Esophagus mucosa (tissue), 1 donor: ENCODE results near the gene DLL1. TPM values are rescaled to one million over a fixed set of nuclear protein-coding genes. Genes with fewer than 3 reads are reported as not detected.
"Not testable (repeated sequence)": the region's sequence is repeated elsewhere in the genome, so short reads cannot be mapped to it uniquely, and the experiment has no call there.

Experiments used
- ATAC-seq: fragments of 200-7000 bp; cut with Tn5 transposase; one replicate; pipeline ENCODE4 v1.9.1; 2020
- total RNA-seq: library from RNA; stranded (reverse); gene quantifications from one replicate; pipeline ENCODE4 v1.2.4, GENCODE V29; 2023
- donor health status: DM: yes; HTN: yes; CAD: no.

Gene DLL1
- 10.4 TPM for total RNA-seq

GRCh38 chr6:170290296-170291128 is at the start of gene DLL1:
Gene DLL1, minus strand, starts transcription at chr6:170291078. Its CDS starts 939 bp downstream, at chr6:170290139.
- peak; percentile 50 for ATAC-seq

- not testable (repeated sequence) for ATAC-seq
Observed at GRCh38 chr6:170335199-170335598, 44.3 kb upstream of the DLL1 start.

- ATAC-seq, result no peak
Observed at GRCh38 chr6:170329321-170329720, 38.4 kb upstream of the DLL1 start.

DNA sequence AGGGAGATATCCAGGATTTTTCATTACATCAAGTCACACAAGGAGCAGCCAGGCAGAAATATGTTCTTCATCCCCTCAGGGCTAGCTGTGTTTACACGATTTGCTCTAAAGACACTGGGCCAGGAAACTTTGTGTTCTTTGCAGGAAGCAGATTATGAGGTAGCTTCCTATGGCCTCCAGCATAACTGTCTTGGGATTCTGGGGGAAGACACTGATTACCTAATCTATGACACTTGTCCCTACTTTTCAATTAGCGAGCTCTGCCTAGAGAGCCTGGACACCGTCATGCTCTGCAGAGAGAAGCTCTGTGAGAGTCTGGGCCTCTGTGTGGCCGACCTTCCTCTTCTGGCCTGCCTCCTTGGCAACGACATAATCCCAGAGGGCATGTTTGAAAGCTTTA is 26.8 kb upstream of the DLL1 start:
- ATAC-seq, result no peak

DNA sequence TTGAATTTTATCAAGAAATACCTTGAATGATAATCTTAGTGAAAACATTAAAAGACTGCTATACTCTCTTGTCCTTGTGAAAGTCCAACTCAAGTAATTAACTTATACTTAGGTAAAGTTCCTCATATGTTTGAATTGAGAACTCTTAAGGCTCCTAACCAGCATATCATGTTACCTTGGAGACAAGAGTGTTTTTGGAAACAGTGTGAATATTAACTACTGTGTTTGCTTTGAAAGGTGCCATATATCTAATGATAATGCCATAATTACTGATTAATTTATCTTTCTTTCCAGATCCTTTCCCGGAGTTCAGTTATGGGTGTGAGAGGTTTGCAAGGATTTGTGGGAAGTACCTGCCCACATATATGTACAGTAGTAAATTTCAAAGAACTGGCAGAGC is 26.2 kb upstream of the DLL1 start:
- no peak for ATAC-seq

- ATAC-seq, result no peak
Observed at GRCh38 chr6:170316071-170316470, 25.2 kb upstream of the DLL1 start.

- no peak for ATAC-seq
Observed at GRCh38 chr6:170314983-170315382, 24.1 kb upstream of the DLL1 start.

DNA sequence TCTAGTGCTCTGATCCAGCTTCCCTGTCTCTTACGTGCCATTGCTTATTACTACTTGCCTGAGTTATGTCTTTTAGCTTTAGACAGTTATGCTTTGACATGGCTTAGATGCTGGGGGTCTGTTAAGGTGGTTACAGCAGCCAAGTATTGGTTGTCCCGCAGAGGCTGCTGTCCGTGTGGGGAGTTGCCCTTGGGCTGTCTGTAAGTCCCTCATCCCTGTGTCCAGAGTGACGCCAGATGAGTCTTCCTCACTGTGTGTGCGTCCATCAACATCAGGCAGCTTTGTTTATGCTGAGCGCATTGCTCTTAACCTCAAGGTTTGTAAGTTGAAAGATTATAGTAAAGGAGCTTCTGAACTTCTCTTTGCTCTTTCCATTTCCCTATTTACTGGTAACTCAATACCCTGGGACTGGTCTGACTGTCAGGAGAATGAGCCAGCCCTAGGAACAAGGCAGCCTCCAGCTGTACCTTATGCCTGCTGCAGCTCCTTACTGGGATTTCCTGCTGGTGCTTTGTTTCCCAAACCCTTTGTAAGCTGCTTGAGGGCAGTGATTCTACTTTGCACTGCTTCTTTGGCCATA is 22.9 kb upstream of the DLL1 start:
- no peak for ATAC-seq

DNA sequence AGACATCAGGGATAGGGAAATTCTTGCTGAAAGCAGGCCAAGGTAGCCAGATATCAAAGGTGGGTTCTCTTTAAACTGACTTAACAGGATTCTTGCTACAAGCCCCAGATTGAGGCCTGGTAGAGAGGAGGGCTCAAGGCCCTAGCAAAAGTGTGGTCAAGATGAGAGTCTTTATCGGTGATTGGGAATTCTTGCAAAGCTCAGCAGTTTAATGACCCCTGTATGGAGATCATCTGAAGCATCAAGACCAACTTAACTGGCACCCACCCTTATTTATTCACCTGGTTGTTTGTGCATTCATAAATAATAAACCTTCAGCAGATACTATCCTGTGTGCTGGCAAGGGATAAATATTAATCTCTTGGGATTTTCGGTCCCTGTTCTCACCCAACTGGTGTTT is 22.0 kb upstream of the DLL1 start:
- no peak for ATAC-seq

DNA sequence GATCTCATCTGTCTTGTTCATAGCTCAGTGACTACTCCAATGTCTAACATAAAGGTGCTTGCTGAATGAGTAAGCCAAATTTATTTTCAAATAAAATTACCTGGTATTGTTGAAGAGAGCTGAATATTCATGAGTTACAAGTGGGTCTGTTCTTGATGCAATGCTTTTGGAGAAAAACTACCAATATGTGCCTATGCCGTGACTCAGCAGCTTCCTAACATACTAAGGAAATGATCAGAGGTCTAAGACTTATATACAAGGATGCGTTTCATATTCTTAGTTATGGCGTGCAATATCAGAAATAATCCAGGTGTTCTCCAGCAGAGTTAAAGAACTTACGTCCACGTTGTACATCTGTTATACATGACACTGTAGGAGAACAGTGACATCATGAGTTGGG is 20.8 kb upstream of the DLL1 start:
- no peak for ATAC-seq

GRCh38 chr6:170308761-170309160 is 17.9 kb upstream of the DLL1 start:
- no peak for ATAC-seq

- ATAC-seq, result no peak
Observed at GRCh38 chr6:170307080-170307545, 16.2 kb upstream of the DLL1 start.

- ATAC-seq, result peak; percentile 99
Observed at GRCh38 chr6:170306324-170307079, 15.6 kb upstream of the DLL1 start, which contains the start of gene FAM120B. Gene FAM120B, plus strand, starts transcription at chr6:170306758. Its CDS starts 10,633 bp downstream, at chr6:170317391.

DNA sequence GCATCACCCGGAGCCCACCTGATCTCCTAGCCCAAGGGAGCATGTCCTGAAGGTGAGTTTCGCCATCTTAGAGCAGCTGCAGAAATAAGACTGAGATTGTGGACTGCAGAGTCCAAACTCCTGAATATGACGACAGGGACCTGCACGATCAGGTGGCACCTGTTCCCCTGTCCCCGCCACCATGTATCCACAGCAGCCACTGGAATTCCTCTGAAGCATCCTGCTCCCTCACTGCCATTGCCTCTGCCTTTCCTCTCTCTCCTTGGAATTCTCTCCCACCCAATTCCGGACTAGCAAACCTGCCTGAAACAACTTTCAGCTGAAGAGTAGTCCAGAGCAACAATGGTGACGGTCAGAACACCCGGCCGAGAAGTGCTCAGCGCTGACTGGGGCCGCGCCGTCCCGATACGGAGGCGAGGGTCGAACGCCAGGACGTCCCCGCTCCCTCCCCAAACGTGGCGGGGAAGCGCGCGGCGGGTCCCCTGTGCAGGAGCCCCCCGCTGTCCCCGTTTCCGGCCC is 15.0 kb upstream of the DLL1 start:
- ATAC-seq, result no peak

DNA sequence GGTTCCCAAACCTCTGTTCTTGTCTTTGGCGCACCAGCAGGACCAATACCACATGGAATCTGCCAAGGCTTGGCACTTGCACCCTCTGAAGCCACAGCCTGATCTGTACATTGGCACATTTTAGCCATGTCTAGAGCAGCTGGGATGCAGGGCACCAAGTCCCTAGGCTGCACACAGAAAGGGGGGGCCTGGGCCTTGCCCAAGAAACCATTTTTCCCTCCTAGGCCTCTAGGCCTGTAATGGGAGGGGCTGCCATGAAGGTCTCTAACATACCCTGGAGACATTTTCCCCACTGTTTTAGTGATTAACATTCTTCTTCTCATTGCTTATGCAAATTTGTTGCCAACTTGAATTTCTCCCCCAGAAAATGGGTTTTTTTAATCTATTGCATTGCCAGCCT is 10.3 kb upstream of the DLL1 start:
- no peak for ATAC-seq

- no peak for ATAC-seq
Observed at GRCh38 chr6:170298688-170299087, 7.8 kb upstream of the DLL1 start.

GRCh38 chr6:170297576-170298330 is 6.9 kb upstream of the DLL1 start:
- ATAC-seq, result no peak

GRCh38 chr6:170296746-170297575 is 6.1 kb upstream of the DLL1 start:
- no peak for ATAC-seq

DNA sequence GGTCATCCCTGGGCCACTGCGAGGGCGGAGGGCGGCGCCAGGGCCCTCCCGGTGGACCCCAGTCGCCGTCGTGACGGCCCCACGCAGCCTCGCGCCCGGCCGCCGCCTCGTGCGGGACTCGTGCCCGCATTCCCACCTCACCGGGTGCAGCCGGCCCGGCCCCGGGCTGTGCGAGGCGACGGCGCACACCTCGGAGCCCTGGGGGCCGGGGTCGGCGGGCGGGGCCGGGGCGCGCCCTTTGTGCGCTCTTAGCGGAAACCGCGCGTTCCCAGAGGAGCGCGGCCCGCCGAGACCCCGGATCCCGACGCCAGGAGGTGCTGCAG is 5.5 kb upstream of the DLL1 start:
- ATAC-seq, result peak; percentile 6

GRCh38 chr6:170295510-170296422 is 4.9 kb upstream of the DLL1 start:
- ATAC-seq, result peak; percentile 40
